GM19395 (cell line): Measurements from ENCODE around the gene EIF3D.

ENCODE experiments used
- ATAC-seq: cut with Tn5 transposase; IDR thresholded peaks from one replicate; pipeline ENCODE4 v1.9.1; 2021; ENCODE audit warnings: mild to moderate bottlenecking, moderate library complexity; ENCODE audit not compliant: unreplicated experiment

The EIF3D gene

GRCh38 chr22:36467946-36468345, 61.0 kb downstream of the EIF3D start:
- ATAC-seq, result no peak

- ATAC-seq, result no peak
Observed at GRCh38 chr22:36467042-36467810, 61.7 kb downstream of the EIF3D start.

GRCh38 chr22:36466258-36466657, 62.7 kb downstream of the EIF3D start:
- ATAC-seq, result no peak

GRCh38 chr22:36465232-36466021, 63.5 kb downstream of the EIF3D start:
- ATAC-seq, result no peak

- no peak for ATAC-seq
Observed at GRCh38 chr22:36464715-36465231, 64.2 kb downstream of the EIF3D start.

GRCh38 chr22:36463783-36464184, 65.2 kb downstream of the EIF3D start:
- ATAC-seq, result no peak

GRCh38 chr22:36461665-36462649, 67.0 kb downstream of the EIF3D start:
- no peak for ATAC-seq
